Mesenchymal stem cell (in vitro differentiated cells and primary cell): ENCODE measurements around the gene PAX6.

Source experiments
- DNase-seq: peaks from one replicate; pipeline ENCODE4 v3.0.0-alpha.2; 2013
- H2AFZ ChIP-seq: one replicate; pipeline ENCODE4 v1.6.1; 2013; ENCODE audit warnings: low read depth, mild to moderate bottlenecking, control low read depth, inconsistent platforms, low read length, moderate library complexity
- H2AK5ac ChIP-seq: 2 replicates; pipeline ENCODE4 v1.6.1; 2013; ENCODE audit warnings: low read length, moderate library complexity, mild to moderate bottlenecking, inconsistent platforms; ENCODE audit not compliant: severe bottlenecking
- H2BK120ac ChIP-seq: one replicate; pipeline ENCODE4 v1.6.1; 2013; ENCODE audit warnings: low read depth, mild to moderate bottlenecking, inconsistent platforms, low read length, moderate library complexity
- H2BK12ac ChIP-seq, 2 experiments: one replicate each; pipeline ENCODE4 v1.6.1; 2013; ENCODE audit warnings: inconsistent platforms in 2 of 2, low read length in 2 of 2, mild to moderate bottlenecking in 2 of 2, moderate library complexity in 2 of 2, control low read depth in 1 of 2
- H2BK15ac ChIP-seq: one replicate; pipeline ENCODE4 v1.6.1; 2013; ENCODE audit warnings: mild to moderate bottlenecking, low read depth, inconsistent platforms; ENCODE audit not compliant: poor library complexity, severe bottlenecking
- H2BK5ac ChIP-seq: 2 replicates; pipeline ENCODE4 v1.6.1; 2013; ENCODE audit warnings: low read depth, mild to moderate bottlenecking, low read length, control low read depth, inconsistent platforms; ENCODE audit not compliant: poor library complexity, severe bottlenecking
- H3K14ac ChIP-seq, 2 experiments: one replicate each; pipeline ENCODE4 v1.6.1; 2013; ENCODE audit warnings: inconsistent platforms in 2 of 2, low read length in 2 of 2, control low read depth in 1 of 2, mild to moderate bottlenecking in 1 of 2, moderate library complexity in 1 of 2
- H3K18ac ChIP-seq, 2 experiments: one replicate each; pipeline ENCODE4 v1.6.1; 2013; ENCODE audit warnings: inconsistent platforms in 2 of 2, low read length in 2 of 2, control low read depth in 1 of 2, low read depth in 1 of 2, mild to moderate bottlenecking in 1 of 2
- H3K23ac ChIP-seq, 2 experiments: one replicate each; pipeline ENCODE4 v1.6.1; 2013; ENCODE audit warnings: inconsistent platforms in 2 of 2, low read length in 2 of 2, mild to moderate bottlenecking in 2 of 2, moderate library complexity in 2 of 2, control low read depth in 1 of 2
- H3K27ac ChIP-seq: 2 replicates; pipeline ENCODE4 v1.5.1; 2013; ENCODE audit warnings: mild to moderate bottlenecking, moderate library complexity, low read length, control low read depth, inconsistent platforms; ENCODE audit not compliant: poor library complexity, severe bottlenecking
- H3K27me3 ChIP-seq, 2 experiments: 2 replicates each; pipeline versions ENCODE4 v1.6.1 to v1.7.0; 2013; ENCODE audit warnings: low read length in 2 of 2, mild to moderate bottlenecking in 2 of 2, moderate library complexity in 2 of 2, control low read depth in 1 of 2, inconsistent platforms in 1 of 2; ENCODE audit not compliant: control insufficient read depth in 1 of 2, insufficient read depth in 1 of 2
- H3K36me3 ChIP-seq, 2 experiments: 2 replicates each; pipeline versions ENCODE4 v1.6.1 to v1.7.0; 2013; ENCODE audit warnings: low read length in 2 of 2, control low read depth in 1 of 2, inconsistent platforms in 1 of 2, low read depth in 1 of 2, mild to moderate bottlenecking in 1 of 2; ENCODE audit not compliant: insufficient read depth in 2 of 2, control insufficient read depth in 1 of 2
- H3K4ac ChIP-seq, 2 experiments: one replicate each; pipeline ENCODE4 v1.6.1; 2013; ENCODE audit warnings: inconsistent platforms in 2 of 2, low read length in 2 of 2, mild to moderate bottlenecking in 2 of 2, moderate library complexity in 2 of 2, control low read depth in 1 of 2, low read depth in 1 of 2
- H3K4me1 ChIP-seq: 2 replicates; pipeline ENCODE4 v1.6.1; 2013; ENCODE audit warnings: low read depth, low read length, control low read depth; ENCODE audit not compliant: control insufficient read depth, insufficient read depth
- H3K4me2 ChIP-seq: 2 replicates; pipeline ENCODE4 v1.6.1; 2013; ENCODE audit warnings: low read length, mild to moderate bottlenecking, inconsistent platforms; ENCODE audit not compliant: poor library complexity, severe bottlenecking
- H3K4me3 ChIP-seq, 2 experiments: 2 replicates each; pipeline versions ENCODE4 v1.5.1 to v1.7.0; 2013; ENCODE audit warnings: low read length in 2 of 2, mild to moderate bottlenecking in 2 of 2, control low read depth in 1 of 2, low read depth in 1 of 2; ENCODE audit not compliant: insufficient read depth in 1 of 2
- H3K79me1 ChIP-seq: replicated peaks from 2 replicates; pipeline ENCODE4 v1.6.1; 2013; ENCODE audit warnings: mild to moderate bottlenecking, control low read depth, low read length, inconsistent platforms; ENCODE audit not compliant: poor library complexity, severe bottlenecking
- H3K9ac ChIP-seq: 2 replicates; pipeline ENCODE4 v1.7.0; 2013; ENCODE audit warnings: mild to moderate bottlenecking, low read length, moderate library complexity
- H3K9me3 ChIP-seq: 2 replicates; pipeline ENCODE4 v1.7.0; 2013; ENCODE audit warnings: mild to moderate bottlenecking, low read length; ENCODE audit not compliant: control insufficient read depth
- H4K8ac ChIP-seq: one replicate; pipeline ENCODE4 v1.6.1; 2013; ENCODE audit warnings: inconsistent platforms, mild to moderate bottlenecking, low read length, moderate library complexity
- H4K91ac ChIP-seq: one replicate; pipeline ENCODE4 v1.6.1; 2013; ENCODE audit warnings: mild to moderate bottlenecking, low read length, inconsistent platforms
- WGBS: methylation state at CpG from one replicate; pipeline ENCODE4 v1.1.7; 2013; ENCODE audit warnings: mixed read lengths; 5-methylcytosine and 5-hydroxymethylcytosine counted together

PAX6 gene

GRCh38 chr11:31822927-31823643 is 12.0 kb upstream of the PAX6 start:
- Histone ChIP-seq H3K9ac (no peak overlapping the region), H2BK120ac (no peak overlapping the region), H3K4me3 (no peak overlapping the region), H3K18ac (no peak overlapping the region), H2BK5ac (no peak overlapping the region), H3K27me3 (peaks cover 97 to 99% of the 10 kb centered on the region in 2 experiments), H3K27ac (no peak overlapping the region), H3K4ac (no peak overlapping the region), H2BK15ac (no peak overlapping the region), H2AFZ (no peak overlapping the region), H3K4me2 (no peak overlapping the region), H3K14ac (no peak overlapping the region), H3K23ac (peak overlapping the region in 1 of 2 experiments; percentile 17), H2BK12ac (no peak overlapping the region), H4K91ac (no peak overlapping the region), H4K8ac (no peak overlapping the region), H2AK5ac (no peak overlapping the region), H3K36me3 (peaks cover 0 to 5% of the 10 kb centered on the region in 2 experiments), H3K4me1 (peaks cover 16% of the 10 kb centered on the region), H3K9me3 (peaks cover 2% of the 10 kb centered on the region), H3K79me1 (no peaks in the 10 kb centered on the region)
- DNase-seq, result no peak
- WGBS, result 27% methylated on average over 14 of the region's 14 CpGs

GRCh38 chr11:31822175-31822926 is 11.2 kb upstream of the PAX6 start:
- Histone ChIP-seq H3K14ac (no peak overlapping the region), H3K4me2 (no peak overlapping the region), H3K18ac (no peak overlapping the region), H3K4me3 (no peak overlapping the region), H3K9ac (no peak overlapping the region), H3K27me3 (peaks cover 98 to 99% of the 10 kb centered on the region in 2 experiments), H3K36me3 (peaks cover 0 to 5% of the 10 kb centered on the region in 2 experiments), H3K23ac (no peak overlapping the region), H2BK120ac (no peak overlapping the region), H3K9me3 (peaks cover 2% of the 10 kb centered on the region), H2BK5ac (no peak overlapping the region), H2AK5ac (no peak overlapping the region), H4K8ac (no peak overlapping the region), H3K4me1 (peaks cover 22% of the 10 kb centered on the region), H2BK15ac (no peak overlapping the region), H3K79me1 (no peaks in the 10 kb centered on the region), H3K4ac (no peak overlapping the region), H2AFZ (no peak overlapping the region), H3K27ac (no peak overlapping the region), H2BK12ac (no peak overlapping the region), H4K91ac (no peak overlapping the region)
- DNase-seq, result no peak
- 34% methylated on average over 15 of the region's 17 CpGs for WGBS

- H3K36me3 ChIP-seq, result peaks cover 0 to 5% of the 10 kb centered on the region in 2 experiments
- no peak overlapping the region for H2BK12ac ChIP-seq
- no peak overlapping the region for H3K4ac ChIP-seq
- peaks cover 99% of the 10 kb centered on the region in 2 experiments for H3K27me3 ChIP-seq
- H3K27ac ChIP-seq, result no peak overlapping the region
- H3K4me2 ChIP-seq, result no peak overlapping the region
- H3K9me3 ChIP-seq, result peaks cover 2% of the 10 kb centered on the region
- no peak overlapping the region for H3K9ac ChIP-seq
- no peak overlapping the region for H3K18ac ChIP-seq
- no peak overlapping the region for H2BK5ac ChIP-seq
- WGBS, result 10% methylated on average over 6 of the region's 8 CpGs
- H3K79me1 ChIP-seq, result no peaks in the 10 kb centered on the region
- no peak overlapping the region for H3K4me3 ChIP-seq
- no peak overlapping the region for H4K91ac ChIP-seq
- DNase-seq, result no peak
- H2AFZ ChIP-seq, result no peak overlapping the region
- H3K4me1 ChIP-seq, result peaks cover 23% of the 10 kb centered on the region
- H2BK120ac ChIP-seq, result no peak overlapping the region
- H4K8ac ChIP-seq, result no peak overlapping the region
- H3K14ac ChIP-seq, result no peak overlapping the region
- no peak overlapping the region for H3K23ac ChIP-seq
- H2AK5ac ChIP-seq, result no peak overlapping the region
- H2BK15ac ChIP-seq, result no peak overlapping the region
Measured at GRCh38 chr11:31821766-31822165, 10.6 kb upstream of the PAX6 start.

- Histone ChIP-seq H3K79me1 (no peaks in the 10 kb centered on the region), H3K4me3 (no peak overlapping the region), H4K8ac (no peak overlapping the region), H3K18ac (no peak overlapping the region), H3K23ac (no peak overlapping the region), H3K27ac (no peak overlapping the region), H4K91ac (no peak overlapping the region), H2BK15ac (no peak overlapping the region), H3K9me3 (peaks cover 2% of the 10 kb centered on the region), H3K9ac (no peak overlapping the region), H2AK5ac (no peak overlapping the region), H2AFZ (no peak overlapping the region), H2BK120ac (no peak overlapping the region), H2BK12ac (no peak overlapping the region), H3K27me3 (peaks cover 99% of the 10 kb centered on the region in 2 experiments), H3K4ac (no peak overlapping the region), H3K4me1 (peaks cover 27% of the 10 kb centered on the region), H3K14ac (no peak overlapping the region), H2BK5ac (no peak overlapping the region), H3K36me3 (peaks cover 0 to 5% of the 10 kb centered on the region in 2 experiments), H3K4me2 (no peak overlapping the region)
- 32% methylated on average over 1 of the region's 5 CpGs for WGBS
- no peak for DNase-seq
Measured at GRCh38 chr11:31821235-31821764, 10.2 kb upstream of the PAX6 start.
